OCI-LY1 (cell line): Measurements from ENCODE around the gene PLCG1.

Experiments used
- CTCF ChIP-seq: fragments of 200-600 bp; sonication (generic), shearing (Covaris generic); IDR thresholded peaks from 2 replicates; pipeline ENCODE4 v1.5.1; 2017; ENCODE audit warnings: mild to moderate bottlenecking, antibody characterized with exemption, low read length, moderate library complexity, mixed read lengths
- EZH2 ChIP-seq: fragments of 200-600 bp; sonication (generic), shearing (Covaris generic); IDR thresholded peaks from 2 replicates; pipeline ENCODE4 v1.8.0; 2017; ENCODE audit warnings: borderline replicate concordance, mixed run types, mild to moderate bottlenecking, antibody characterized with exemption, low read length, moderate library complexity, mixed read lengths

DNA sequence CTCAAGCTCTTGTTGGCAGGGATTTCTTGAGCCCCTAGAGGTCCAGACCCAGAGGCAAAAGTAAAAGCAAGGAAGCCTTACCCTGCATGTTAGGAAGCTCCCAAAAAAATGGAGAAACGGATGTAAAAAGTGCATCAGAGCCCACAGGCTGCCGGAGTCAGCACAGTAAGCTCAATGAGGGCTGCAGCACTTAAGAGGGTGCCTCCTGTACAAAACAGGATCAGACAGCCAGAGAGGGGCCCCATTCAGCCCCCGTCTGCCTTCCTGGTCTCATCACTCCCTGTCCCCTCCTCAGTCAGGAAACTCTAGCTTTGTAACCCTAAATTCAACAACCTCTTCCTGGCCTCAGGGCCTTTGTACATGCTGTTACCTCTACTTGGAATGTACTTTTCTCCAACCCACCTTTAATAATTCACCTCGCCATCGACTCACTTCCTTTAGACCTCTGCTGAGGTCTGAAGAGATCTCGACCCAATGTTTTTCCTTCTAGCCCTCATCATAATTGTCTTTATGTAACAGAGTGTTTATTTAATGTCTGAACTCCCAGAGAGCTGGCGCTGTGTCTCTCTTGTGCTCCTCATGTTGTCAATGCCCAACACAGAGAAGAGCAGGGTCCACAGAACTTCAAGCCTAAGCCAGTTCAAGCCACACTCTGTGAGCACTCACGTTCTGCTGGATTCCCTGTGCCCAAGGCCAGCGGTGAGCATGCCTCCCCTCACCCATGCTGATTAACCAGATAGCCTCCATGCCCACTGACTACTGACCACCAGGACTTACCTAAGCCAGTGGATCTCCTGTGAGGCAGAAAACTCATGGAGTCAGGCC lies 2.8 kb upstream of the PLCG1 start:
- TF ChIP-seq CTCF = no peak
- TF ChIP-seq EZH2 = no peak
